ENCODE data around the gene POLR1F.

GRCh38 chr7:19670806-19671205, 38.0 kb downstream of the POLR1F start:
- TF ChIP-seq POLR2AphosphoS5 (IDR thresholded peaks at IDR 0.05; ENCODE audit: insufficient read depth, low read depth, low read length) (no peak), EZH2 (IDR thresholded peaks at IDR 0.05; ENCODE audit: borderline replicate concordance, low read depth, low read length, severe bottlenecking) (no peak), POLR2A (IDR thresholded peaks at IDR 0.05; ENCODE audit: low read depth, low read length) (no peak), MAX (IDR thresholded peaks at IDR 0.05; ENCODE audit: insufficient read depth, insufficient read length) (no peak)
- TF ChIP-seq, protein P1, sequence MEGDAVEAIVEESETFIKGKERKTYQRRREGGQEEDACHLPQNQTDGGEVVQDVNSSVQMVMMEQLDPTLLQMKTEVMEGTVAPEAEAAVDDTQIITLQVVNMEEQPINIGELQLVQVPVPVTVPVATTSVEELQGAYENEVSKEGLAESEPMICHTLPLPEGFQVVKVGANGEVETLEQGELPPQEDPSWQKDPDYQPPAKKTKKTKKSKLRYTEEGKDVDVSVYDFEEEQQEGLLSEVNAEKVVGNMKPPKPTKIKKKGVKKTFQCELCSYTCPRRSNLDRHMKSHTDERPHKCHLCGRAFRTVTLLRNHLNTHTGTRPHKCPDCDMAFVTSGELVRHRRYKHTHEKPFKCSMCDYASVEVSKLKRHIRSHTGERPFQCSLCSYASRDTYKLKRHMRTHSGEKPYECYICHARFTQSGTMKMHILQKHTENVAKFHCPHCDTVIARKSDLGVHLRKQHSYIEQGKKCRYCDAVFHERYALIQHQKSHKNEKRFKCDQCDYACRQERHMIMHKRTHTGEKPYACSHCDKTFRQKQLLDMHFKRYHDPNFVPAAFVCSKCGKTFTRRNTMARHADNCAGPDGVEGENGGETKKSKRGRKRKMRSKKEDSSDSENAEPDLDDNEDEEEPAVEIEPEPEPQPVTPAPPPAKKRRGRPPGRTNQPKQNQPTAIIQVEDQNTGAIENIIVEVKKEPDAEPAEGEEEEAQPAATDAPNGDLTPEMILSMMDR (IDR thresholded peaks at IDR 0.05; ENCODE audit: extremely low read depth in 1 of 2, insufficient read depth in 1 of 2, low read depth in 1 of 2, low read length in 2 of 2): no peak
